RKO (cell line): ENCODE results near the gene OR6S1.
A peak's percentile ranks its signal among the peaks of the same experiment; 100 is the strongest.

Source experiments
- DNase-seq: peaks from one replicate; pipeline ENCODE4 v3.0.0-alpha.2; 2016; ENCODE audit warnings: low spot score

The OR6S1 gene, protein sequence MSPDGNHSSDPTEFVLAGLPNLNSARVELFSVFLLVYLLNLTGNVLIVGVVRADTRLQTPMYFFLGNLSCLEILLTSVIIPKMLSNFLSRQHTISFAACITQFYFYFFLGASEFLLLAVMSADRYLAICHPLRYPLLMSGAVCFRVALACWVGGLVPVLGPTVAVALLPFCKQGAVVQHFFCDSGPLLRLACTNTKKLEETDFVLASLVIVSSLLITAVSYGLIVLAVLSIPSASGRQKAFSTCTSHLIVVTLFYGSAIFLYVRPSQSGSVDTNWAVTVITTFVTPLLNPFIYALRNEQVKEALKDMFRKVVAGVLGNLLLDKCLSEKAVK

GRCh38 chr14:20641591-20641990, at the start of gene OR6S1:
Gene OR6S1 (minus strand): TSS chr14:20641691. CDS start chr14:20641691, 0 bp downstream.
- DNase-seq = no peak

GRCh38 chr14:20690848-20691640, 49.6 kb upstream of the OR6S1 start:
- DNase-seq = peak; percentile 89

DNA sequence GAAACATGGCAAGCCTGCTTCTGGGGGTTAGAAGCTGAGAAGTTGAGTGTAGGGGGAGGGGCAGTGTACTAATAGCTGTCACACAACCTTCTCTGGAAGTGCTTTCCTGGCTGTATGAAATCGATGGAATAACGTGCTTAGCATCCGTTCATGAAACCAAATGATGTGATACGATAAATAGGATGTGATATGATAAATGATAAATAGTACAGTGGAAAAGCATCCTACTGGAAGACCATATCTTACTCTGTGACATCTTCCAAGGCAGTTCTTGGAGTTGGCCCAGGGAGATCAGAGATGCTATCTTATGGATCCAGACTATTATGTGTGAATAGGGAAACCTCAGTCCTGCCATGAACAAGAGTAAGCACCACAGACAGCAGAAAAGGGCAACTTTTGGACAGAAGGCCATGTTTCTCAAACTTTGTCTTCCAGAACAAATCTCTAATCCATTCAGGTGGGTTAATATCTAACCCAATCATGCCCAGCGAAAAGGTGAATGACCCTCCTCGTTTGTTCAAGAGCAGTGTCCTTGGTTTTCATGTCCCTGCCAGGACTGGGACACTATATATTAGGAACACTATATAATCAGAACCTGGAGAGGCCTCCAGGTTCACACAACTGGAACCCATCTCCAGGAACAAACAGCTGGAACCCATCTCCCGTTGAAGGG, 46.8 kb upstream of the OR6S1 start, which contains the start of gene ANG:
TSS of gene ANG (plus strand) at position 598 of the 673 bp plus-strand sequence. CDS start 4,801 bp downstream, outside the sequence.
- DNase-seq = no peak

GRCh38 chr14:20687362-20688166, 46.1 kb upstream of the OR6S1 start:
- no peak for DNase-seq

- DNase-seq = no peak
Measured at GRCh38 chr14:20686386-20687143, 45.1 kb upstream of the OR6S1 start.

- DNase-seq = peak; percentile 63
Measured at GRCh38 chr14:20684662-20685456, 43.4 kb upstream of the OR6S1 start.

- DNase-seq = peak; percentile 87
Measured at GRCh38 chr14:20683891-20684661, 42.6 kb upstream of the OR6S1 start, which contains the start of gene RNASE4. Gene RNASE4 (plus strand): TSS chr14:20684560. CDS start chr14:20699372, 14,812 bp downstream.

GRCh38 chr14:20683125-20683890, 41.8 kb upstream of the OR6S1 start:
- peak; percentile 93 for DNase-seq

- peak; percentile 94 for DNase-seq
Measured at GRCh38 chr14:20682435-20683124, 41.1 kb upstream of the OR6S1 start.

GRCh38 chr14:20682127-20682434, 40.6 kb upstream of the OR6S1 start:
- no peak for DNase-seq

GRCh38 chr14:20681348-20682126, 40.0 kb upstream of the OR6S1 start:
- DNase-seq = peak; percentile 93

DNA sequence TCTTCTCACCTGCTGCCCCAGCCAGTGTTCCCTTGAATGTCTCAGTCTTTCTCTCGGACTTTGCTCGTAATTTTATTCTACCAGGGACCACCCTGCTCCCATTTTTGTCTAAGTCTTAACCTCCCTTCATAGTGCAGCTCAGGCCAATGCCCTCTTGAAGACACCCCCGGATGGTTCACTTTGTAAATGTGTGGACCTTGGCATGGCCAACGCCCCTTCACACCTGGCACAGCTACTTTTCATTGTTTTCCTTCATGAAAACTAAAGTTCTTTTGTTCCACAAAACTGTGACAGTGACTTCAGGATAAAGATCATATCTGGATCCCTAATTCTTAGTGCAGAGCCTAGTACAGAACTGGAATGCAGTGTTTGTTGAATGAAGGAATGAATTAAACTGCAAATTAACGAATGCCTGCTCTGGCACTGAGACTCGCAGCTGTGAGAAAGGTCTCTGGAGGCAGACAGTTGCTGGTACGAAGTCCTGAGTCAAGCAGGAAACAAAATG, 39.4 kb upstream of the OR6S1 start:
- DNase-seq = no peak

DNA sequence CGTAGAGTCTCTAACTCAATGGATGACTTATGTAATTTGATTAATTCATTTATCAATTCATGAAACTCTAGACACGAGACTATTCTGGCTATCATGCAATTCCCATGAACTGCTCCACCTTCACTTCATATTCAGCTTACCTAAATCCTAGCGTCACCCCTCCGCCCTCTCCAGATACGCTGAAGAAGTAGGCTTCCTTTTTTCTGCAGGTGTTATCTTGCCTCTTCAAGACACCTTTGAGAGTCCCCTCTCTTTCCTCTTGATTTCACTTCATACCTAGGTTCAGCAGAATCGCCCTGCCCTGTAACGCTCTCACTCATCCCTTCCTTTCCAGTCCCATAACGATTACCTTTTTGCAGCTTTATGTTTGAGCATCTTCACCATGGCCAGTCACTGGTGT, 38.9 kb upstream of the OR6S1 start:
- DNase-seq = no peak

- DNase-seq = peak; percentile 61
Measured at GRCh38 chr14:20679907-20680306, 38.4 kb upstream of the OR6S1 start.

DNA sequence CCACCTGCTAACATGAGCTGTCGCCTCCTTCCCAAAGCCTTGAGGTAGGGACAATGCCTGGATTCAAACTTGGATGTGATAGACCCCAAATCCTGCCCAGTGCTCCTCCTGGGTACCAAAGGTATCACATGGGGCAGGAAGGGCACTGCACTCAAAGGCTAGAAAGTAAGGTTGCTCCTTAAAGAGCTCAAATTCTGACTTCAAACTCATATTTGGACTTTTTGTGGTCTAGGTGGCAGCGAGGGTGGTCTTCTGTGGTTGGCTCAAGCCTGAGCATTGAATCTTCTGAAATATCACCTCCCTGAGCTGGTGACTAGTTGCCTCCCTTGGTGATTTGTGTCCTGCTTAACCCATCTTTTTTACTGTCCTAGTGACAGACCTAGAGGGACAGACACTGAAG, 34.6 kb upstream of the OR6S1 start:
- DNase-seq = no peak

DNA sequence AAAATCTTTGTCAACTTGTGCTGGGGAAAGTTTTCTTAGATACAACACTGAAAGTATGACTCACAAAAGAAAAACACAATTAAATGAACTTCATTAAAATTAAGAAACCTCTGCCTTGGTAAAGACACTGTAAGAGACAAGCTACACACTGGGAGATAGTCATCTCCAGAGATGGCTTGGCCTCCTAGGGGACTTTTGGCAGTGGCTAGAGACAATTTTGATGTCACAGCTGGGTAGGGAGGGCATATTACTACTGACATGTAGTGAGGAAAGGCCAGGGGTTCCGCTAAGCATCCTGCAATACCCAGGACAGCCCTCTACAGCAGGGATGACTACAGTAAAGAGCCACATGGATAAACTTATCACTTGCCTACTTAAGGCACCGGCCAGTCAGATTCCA, 34.2 kb upstream of the OR6S1 start:
- DNase-seq = no peak
